DMS 273 treated with DMSO at 0.1 percent for 48 hours (cell line): ENCODE measurements around the gene LSM2.
"Not testable (repeated sequence)": the region's sequence is repeated elsewhere in the genome, so short reads cannot be mapped to it uniquely, and the experiment has no call there.

Experiments
- DNase-seq: peaks from one replicate; lab custom pipeline; 2025; lab: John Stamatoyannopoulos, UW

Gene LSM2

DNA sequence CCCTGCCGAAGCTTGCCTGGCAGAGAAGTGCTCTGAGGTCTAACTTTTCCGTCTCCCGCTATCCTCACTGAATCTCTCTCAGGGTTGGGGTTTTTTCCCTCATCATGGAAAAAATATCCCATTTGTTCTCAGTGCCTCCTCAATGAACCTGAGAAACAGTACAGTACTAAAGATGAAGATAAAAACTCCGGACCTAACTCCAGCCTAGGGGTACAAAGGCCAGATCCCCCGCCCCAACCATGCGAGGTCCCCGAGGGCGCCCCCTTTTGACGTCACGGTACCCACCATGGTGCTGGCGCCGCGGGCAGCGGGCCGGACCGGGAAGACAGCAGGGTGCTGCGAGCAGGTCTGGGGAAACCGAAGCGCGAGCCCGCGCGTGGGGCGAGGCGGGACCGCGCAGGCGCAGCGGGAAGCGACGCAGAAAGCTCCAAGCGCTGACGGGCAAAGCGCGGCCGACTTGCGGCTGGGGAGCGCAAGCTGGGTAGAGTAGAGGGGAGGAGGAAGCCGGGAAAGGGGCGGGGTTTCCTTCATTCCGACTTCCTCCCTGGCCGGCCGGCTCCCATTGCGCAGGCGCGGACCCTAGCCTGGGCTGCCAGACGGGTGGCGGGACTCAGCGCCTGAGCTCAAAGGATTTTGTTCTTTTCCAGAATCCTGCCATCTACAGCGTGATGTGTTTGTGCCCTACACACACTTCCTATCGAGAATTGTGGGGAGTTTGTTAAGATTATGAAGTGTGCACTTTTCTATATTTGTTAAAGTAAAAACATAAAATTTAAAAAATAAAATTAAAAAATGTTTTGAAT, at the start of gene LSM2:
TSS of gene LSM2 (minus strand) at position 497 of the 803 bp plus-strand sequence. CDS start at position 288, 209 bp downstream.
- peak; percentile 92 for DNase-seq

DNA sequence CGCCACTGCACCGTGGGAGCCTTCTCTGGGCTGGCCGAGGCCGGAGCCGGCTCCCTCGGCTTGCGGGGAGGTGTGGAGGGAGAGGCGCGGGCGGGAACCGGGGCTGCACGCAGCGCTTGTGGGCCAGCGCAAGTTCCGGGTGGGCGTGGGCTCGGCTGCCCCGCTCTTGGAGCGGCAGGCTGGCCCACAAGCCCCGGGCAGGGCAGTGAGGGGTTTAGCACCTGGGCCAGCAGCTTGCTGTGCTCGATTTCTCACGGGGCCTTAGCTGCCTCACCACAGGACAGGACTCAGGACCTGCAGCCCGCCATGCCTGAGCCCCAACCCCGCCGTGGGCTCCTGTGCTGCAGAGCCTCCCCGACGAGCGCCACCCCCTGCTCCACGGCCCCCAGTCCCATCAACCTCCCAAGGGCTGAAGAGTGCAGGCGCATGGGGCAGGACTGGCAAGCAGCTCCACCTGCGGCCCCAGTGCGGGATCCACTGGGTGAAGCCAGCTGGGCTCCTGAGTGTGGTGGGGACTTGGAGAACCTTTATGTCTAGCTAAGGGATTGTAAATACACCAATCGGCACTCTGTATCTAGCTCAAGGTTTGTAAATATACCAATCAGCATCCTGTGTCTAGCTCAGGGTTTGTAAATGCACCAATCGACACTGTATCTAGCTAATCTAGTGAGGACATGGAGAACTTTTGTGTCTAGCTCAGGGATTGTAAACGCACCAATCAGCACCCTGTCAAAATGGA, 45.4 kb upstream of the LSM2 start:
- DNase-seq = not testable (repeated sequence)

DNA sequence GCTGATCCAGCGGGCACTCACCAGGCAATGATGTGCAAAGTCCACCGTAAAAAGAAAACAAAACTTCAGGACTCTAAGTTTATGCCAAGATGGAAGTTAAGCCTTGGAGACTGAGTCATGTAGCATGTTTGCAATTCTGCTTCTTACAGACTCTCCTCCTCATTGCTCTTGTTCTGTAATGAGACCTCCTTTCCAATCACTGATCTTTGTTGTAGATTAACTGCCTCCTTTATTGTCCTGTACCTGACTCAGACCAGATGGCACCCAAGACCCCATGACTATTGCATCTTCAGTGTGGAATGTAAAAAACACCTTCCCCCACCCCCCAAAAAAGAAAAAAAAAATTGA, 44.7 kb upstream of the LSM2 start:
- no peak for DNase-seq

DNA sequence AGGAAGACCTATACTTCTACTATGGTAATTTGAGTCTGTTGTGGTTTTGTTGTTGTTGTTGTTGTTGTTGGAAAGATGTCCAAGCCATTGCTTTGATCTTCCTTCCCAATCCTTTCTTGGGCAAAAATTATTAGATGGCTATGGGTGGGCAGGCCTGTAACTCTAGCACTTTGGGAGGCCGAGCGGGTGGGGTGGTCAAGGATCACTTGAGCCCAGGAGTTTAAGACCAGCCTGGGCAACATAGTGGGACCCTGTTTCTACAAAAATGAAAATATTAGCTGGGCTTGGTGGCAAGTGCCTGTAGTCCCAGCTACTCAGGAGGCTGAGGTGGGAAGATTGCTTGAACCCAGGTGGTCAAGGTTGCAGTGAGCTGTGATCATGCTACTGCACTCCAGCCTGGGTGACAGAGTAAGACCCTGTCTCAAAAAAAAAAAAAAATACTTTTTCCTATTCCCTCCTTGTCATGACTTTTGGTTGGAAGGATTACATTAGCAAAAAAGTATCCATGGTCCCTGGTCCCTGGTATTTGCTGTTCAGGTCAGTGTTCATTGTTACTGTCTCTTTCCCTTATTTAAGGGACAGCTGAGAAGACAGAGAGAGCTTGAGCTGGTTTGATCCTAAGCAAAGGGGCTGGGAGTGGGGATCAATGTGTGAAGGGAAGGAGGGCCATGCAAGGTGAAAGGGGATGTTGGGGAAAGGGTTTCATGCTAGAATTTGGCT, 44.2 kb upstream of the LSM2 start:
- DNase-seq = no peak

DNA sequence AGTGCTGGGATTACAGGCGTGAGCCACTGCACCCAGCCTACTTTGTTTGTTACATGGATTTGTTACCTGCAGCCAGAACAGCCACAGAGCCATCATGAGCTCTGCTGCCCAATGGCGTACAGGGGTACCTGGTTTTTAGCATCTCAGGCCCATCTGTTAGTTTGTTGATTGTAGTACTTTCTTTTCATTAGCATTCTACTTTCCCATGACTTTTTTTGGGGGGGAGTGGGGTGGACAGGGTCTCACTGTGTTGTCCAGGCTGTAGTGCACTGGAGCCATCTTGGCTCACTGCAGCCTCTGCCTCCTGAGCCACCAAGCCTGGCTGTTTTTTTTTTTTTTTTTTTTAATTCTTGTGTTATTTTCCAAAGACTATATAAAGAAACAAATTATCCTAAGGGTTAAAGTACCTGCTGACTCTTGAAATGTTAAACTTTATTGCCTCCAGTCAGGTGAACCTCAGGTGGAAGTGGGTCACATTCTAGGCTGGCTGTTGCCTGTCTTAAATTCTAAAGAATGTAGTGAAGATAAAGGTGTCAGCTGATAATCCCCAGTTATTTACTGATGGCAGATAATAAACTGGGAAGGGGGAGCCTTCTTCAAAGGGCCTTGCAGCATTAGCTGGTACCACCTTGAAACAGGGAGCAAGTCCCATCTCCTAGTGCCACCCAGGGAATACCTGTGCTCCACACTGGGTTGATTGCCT, 40.7 kb upstream of the LSM2 start:
- DNase-seq = no peak

DNA sequence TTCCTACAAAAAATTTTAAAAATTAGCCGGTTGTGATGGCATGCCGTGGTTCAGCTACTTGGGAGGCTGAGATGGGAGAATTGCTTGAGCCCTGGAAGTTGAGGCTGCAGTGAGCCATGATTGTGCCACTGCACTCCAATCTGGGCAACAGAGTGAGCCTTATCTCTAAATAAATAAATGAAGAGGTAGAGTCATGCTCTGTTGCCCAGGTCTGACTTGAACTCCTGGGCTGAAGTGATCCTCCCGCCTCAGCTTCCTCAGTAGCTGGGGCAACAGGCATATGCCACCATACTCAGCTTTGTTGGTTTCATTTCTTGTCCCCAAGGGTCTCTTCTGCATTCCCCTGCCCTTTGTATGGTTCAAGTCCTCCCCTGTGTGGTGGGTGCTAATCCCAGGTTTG, 37.7 kb upstream of the LSM2 start:
- no peak for DNase-seq

DNA sequence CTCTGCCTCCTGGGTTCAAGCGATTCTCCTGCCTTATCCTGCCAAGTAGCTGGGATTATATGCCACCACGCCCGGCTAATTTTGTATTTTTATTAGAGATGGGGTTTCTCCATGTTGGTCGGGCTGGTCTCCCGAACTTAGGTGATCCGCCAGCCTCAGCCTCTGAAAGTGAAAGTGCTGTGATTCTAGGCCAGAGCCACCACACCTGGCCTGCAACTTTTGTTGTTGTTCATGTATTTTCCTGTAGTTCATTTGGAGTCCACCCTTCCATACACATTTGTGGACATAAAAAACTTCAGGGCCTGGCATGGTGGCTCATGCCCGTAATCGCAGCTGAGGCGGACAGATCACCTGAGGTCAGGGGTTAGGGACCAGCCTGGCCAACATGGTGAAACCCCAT, 35.3 kb upstream of the LSM2 start:
- no peak for DNase-seq

DNA sequence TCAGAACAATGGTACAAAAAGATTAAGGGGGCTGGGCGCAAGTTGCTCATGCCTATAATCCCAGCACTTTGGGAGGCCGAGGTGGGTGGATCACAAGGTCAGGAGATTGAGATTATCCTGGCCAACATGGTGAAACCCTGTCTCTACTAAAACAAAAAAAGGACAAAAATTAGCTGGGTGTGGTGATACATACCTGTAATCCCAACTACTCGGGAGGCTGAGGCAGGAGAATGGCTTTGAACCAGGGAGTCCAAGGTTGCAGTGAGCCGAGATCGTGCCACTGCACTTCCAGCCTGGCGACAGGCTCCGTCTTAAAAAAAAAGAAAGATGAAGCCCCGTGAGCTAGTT, 33.0 kb upstream of the LSM2 start:
- DNase-seq = not testable (repeated sequence)

DNA sequence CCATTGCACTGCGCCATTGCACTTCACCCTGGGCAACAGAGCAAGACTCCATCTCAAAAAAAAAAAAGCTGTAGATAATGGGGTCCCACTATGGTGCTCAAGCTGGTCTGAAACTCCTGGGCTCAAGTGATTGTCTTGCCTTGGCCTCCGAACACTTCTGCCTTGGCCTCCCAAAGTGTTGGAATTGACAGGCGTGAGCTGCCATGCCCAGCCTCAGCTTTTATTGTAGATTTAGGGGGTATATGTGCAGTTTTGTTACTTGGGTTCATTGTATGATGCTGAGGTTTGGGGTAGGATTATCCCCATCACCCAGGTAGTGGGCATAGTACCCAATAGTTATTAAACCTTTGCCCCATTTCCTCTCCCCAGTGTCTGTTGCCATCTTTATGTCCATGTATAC, 32.2 kb upstream of the LSM2 start:
- no peak for DNase-seq

DNA sequence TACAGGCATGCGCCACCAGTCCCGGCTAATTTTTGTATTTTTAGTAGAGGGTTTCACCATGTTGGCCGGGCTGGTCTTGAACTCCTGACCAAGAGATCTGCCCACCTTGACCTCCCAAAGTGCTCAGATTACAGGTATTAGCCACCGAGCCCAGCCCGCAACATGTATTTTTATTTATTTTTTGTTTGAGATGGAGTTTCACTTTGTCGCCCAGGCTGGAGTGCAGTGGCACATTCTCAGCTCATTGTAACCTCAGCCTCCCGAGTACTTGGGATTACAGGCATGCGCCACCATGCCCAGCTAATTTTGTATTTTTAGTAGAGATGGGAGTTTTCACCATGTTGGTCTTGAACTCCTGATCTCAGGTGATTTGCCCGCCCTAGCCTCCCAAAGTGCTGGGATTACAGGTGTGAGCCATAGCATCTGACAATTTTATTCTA, 31.4 kb upstream of the LSM2 start:
- not testable (repeated sequence) for DNase-seq

DNA sequence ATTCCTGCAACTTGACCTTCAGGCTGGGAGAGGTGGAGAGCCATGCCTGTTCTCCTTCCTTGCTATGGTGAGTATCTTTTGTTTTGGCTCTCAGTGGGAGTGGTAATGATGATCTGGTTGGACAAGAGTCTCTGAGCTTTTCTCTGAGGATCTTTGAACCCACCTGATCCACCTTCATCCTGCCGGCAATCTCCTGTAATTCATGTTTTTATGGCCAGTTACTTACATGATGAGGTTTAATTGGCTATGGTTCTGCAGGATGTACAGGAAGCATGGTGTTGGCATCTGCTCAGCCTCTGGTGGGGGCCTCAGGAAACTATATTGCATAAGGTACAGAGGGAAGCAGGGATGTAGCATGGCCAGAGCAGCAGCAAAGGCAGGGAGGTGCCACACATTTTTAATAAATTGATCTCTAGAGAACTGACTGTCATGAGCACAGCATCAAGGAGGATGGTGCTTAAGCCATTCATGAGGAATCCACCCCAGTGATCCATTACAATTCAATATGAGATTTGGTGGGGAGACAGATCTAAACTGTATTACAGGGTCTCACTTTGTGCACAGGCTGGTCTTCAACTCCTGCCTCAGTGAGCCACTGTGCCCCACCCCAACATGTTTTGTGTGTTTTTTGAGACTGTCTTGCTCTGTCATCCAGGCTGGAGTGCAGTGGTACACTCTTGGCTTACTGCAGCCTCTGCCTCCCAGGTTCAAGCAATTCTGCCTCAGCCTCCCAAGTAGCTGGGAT, 30.8 kb upstream of the LSM2 start:
- no peak for DNase-seq

DNA sequence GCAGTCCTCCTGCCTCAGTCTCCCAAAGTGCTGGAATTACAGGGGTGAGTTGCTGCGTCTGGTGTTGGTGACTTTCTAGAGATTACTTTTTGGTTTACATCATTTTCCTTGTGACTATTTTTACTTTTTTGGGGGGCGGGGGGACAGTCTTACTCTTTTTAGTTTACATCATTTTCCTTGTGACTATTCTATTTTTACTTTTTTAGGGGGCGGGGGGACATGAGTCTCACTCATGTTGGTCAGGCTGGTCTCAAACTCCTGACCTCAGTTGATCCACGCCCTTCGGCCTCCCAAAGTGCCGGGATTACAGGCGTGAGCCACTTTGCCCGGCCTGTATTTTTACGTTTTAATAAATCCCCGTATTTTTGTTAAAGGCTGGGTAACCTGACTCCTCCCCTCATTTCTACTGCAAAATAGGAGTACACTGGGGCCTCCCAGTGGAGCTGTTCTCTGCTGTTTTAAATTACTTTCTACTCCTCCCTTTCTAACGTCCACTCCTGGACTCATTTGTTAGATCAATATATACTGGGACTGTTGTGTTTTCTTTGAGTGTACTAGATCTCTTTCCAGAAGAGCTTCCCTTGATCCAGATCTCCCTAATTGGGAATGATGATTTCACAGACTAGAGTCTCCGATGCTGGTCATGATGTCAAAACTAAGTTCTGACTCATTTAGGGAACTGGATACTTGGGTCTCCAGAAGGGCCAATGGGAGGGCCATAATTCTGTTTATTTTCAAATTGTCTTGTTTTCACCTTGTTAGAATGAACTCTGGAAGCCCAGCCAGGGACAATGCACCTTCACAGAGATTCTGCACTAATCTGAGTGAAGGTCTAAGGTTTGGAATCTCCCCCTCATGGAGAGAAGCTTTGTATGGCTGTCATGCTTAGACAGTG, 30.0 kb upstream of the LSM2 start:
- no peak for DNase-seq

DNA sequence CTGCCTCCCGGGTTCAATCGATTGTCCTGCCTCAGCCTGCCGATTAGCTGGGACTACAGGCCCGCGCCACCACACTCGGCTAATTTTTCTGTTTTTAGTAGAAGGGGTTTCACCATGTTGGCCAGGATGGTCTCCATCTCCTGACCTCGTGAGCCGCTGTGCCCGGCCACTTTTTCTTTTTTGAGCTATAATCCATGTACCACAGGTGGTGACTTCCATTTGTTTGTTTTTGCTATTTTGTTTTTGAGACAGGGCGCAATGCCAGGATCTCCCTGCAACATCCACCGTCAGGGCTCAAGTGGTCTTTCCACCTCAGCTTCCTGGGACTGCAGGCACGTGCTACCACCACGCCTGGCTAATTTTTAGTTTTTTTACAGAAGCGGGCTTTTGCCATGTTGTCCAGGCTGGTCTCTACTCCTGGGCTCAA, 29.3 kb upstream of the LSM2 start:
- DNase-seq = no peak

DNA sequence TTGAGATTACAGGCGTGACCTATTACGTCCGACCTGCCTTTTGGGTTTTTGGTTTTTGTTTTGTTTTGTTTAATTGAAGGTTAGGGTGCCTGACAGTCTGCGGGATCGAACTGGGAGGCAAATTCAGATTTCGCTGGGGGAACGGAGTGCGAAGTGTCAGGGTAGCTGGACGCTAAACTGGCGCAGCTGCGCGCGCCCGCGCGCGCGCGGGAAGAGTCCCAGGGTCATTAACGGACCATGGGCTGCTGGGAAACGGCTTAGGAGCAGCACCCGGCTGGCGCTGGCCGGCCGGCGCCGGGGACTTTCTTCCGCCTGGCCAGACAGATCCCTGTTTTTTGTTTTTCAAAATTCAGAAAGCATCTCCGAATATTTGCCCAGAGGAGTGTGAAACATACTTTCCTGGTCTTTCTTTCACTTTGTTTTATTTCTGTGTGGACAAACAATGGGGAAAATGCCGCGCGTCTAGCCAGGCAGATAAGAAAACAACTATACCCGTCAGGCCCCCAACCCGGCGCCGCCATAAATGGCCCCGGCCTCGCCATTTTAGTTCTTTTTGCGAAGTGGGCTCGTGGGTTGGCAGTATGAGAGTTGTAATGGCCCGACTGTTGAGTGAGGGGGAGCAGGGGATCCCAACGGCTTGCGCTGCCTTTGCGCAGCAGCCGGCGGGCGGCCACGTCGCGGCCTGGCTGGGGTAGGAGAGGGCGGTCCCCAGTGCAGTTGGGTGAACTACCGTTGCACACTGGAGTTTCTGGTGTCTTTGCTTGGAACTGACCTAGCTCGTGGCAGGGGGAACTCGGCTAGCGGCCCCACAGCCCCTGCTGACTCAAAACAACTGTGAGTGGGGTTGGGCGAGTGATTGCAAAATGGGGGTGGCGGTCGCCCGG, 27.8 kb upstream of the LSM2 start:
- peak; percentile 86 for DNase-seq

DNA sequence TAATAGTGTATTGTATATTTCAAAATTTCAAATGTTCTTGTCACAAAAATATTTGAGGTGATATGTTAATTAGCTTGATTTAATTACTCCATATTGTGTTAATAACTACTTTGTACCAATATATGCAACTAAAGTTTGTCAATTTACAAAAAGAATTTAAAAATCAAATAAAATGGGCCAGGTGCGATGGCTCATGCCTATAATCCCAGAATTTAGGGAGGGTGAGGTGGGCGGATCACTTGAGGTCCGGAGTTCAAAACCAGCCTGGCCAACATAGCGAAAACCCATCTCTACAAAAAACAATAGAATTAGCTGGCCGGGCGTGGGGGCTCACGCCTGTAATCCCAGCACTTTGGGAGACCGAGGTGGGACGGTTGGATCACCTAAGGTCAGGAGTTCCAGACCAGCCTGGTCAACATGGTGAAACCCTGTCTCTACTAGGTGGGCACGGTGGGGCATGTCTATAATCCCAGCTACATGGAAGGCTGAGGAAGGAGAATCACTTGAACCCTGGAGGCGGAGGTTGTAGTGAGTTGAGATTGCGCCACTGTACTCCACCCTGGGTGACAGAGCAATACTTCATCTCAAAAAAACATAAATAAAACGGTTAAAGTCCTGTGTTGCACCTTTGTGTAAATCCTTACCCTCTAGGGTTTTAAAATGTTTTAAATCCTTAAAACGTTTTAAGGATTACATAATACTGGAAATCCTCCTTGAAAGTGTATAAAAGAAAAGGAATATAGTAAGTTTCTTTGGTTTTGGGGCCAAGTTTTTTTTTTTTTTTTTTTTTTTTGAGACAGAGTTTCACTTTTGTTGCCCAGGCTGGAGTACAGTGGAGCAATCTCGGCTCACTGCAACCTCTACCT, 24.8 kb upstream of the LSM2 start:
- no peak for DNase-seq

DNA sequence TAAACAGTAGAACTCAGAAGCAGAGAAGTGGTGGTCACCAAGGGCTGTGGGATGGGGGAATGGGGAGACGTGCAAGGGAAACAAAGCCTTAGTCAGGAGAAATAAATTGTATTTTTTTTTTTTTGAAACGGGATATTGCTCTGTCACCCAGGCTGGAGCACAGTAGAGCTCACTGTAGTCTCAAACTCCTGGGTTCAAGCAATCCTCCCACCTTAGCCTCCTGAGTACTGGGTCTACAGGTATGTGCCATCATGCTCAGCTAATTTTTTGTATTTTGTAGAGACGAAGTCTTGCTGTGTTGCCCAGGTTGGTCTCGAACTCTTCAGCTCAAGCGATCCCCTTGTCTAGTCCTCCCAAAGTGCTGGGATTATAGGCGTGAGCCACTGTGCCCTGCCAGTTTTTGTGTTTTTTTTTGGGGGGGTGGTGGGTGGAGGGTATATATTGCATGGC, 24.1 kb upstream of the LSM2 start:
- no peak for DNase-seq

DNA sequence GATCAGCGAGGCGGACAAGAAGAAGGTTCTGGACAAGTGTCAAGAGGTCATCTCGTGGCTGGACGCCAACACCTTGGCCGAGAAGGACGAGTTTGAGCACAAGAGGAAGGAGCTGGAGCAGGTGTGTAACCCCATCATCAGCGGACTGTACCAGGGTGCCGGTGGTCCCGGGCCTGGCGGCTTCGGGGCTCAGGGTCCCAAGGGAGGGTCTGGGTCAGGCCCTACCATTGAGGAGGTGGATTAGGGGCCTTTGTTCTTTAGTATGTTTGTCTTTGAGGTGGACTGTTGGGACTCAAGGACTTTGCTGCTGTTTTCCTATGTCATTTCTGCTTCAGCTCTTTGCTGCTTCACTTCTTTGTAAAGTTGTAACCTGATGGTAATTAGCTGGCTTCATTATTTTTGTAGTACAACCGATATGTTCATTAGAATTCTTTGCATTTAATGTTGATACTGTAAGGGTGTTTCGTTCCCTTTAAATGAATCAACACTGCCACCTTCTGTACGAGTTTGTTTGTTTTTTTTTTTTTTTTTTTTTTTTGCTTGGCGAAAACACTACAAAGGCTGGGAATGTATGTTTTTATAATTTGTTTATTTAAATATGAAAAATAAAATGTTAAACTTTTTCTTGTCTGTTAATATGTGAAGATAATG, 23.0 kb upstream of the LSM2 start:
- DNase-seq = peak; percentile 50
